ENCODE measurements around the gene AARS1.

Gene AARS1

GRCh38 chr16:70250748-70251628, 38.3 kb downstream of the AARS1 start:
- TF ChIP-seq CREB1 (IDR thresholded peaks at IDR 0.05; ENCODE audit: low read depth) = no peak
- TF ChIP-seq TAF1 (IDR thresholded peaks at IDR 0.05; ENCODE audit: low read depth) = no peak
- no peak for TF ChIP-seq RAD21 (IDR thresholded peaks at IDR 0.05; ENCODE audit: low read depth)
- TF ChIP-seq, protein P1, sequence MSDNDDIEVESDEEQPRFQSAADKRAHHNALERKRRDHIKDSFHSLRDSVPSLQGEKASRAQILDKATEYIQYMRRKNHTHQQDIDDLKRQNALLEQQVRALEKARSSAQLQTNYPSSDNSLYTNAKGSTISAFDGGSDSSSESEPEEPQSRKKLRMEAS (IDR thresholded peaks at IDR 0.05) = no peak
- TF ChIP-seq CEBPB (IDR thresholded peaks at IDR 0.05) = no peak
- TF ChIP-seq, protein P2, sequence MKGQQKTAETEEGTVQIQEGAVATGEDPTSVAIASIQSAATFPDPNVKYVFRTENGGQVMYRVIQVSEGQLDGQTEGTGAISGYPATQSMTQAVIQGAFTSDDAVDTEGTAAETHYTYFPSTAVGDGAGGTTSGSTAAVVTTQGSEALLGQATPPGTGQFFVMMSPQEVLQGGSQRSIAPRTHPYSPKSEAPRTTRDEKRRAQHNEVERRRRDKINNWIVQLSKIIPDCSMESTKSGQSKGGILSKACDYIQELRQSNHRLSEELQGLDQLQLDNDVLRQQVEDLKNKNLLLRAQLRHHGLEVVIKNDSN (IDR thresholded peaks at IDR 0.05) = no peak
- no peak for TF ChIP-seq TEAD4 (IDR thresholded peaks at IDR 0.05)
- no peak for TF ChIP-seq FOXM1 (IDR thresholded peaks at IDR 0.05; ENCODE audit: borderline replicate concordance, low read depth)
- TF ChIP-seq NFIC (IDR thresholded peaks at IDR 0.05) = no peak
- TF ChIP-seq REST (IDR thresholded peaks at IDR 0.05; ENCODE audit: low read depth) = no peak
- no peak for TF ChIP-seq YY1 (IDR thresholded peaks at IDR 0.05; ENCODE audit: low read depth)
- TF ChIP-seq TCF12 (IDR thresholded peaks at IDR 0.05; ENCODE audit: low read depth) = no peak
- no peak for TF ChIP-seq EGR1 (IDR thresholded peaks at IDR 0.05)
- TF ChIP-seq ZBTB7A (IDR thresholded peaks at IDR 0.05; ENCODE audit: low read depth) = no peak

Data from Ishikawa (cell line).